GM19328 (cell line): ENCODE results near the gene TOP3A.
"Not testable (repeated sequence)": the region's sequence is repeated elsewhere in the genome, so short reads cannot be mapped to it uniquely, and the experiment has no call there.

Source experiments
- ATAC-seq: cut with Tn5 transposase; IDR thresholded peaks from one replicate; pipeline ENCODE4 v1.9.1; 2021; ENCODE audit warnings: mild to moderate bottlenecking, moderate library complexity; ENCODE audit not compliant: unreplicated experiment

TOP3A gene

DNA sequence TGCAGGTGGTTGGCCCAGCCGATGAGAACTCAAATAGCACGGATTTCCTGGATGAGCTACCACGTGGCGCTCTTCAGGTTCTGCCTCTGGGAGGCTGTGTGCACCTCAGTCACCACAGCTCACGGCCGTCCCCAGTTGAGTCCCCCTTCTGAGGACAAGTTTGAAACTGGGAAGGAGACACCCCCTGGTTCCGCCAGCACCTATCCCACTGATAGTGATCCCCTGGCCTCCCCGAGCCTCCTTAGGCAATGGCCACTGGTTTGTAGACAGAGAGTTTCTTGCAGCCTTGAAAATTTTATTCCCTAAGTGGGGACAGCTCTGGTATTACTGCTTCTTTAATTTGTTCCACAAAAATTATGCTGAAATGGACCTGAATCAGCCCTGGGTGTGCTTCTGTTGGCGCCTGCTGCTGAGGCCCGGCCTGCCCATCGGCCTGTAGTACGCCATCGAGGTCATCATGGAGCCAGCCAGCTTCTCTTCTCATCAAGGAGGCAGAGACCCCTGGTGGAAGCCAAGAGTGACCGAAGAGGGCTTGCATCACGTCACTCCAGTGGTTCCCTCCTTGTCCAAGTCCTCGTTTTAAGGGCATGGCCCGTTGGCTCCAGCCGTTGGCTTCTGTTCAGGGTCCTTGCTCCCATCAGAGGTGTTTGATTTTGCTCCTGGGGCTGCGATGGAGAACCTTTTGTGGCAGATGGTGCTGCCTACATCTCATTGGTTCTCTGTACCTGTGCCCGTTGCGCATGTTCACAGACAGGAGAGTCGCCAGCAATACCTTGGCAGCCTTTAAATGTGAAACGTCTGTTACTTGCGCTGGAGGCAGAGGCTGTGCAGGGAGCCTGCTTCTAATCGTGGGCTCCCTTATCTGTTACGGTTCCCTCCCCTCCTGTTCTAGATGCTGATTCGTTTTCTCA is 9.6 kb upstream of the TOP3A start:
- ATAC-seq: no peak

GRCh38 chr17:18323507-18324139 is 8.8 kb upstream of the TOP3A start:
- ATAC-seq: no peak

GRCh38 chr17:18323007-18323406 is 8.2 kb upstream of the TOP3A start:
- no peak for ATAC-seq

- ATAC-seq: no peak
Observed at GRCh38 chr17:18322522-18322921, 7.7 kb upstream of the TOP3A start.

DNA sequence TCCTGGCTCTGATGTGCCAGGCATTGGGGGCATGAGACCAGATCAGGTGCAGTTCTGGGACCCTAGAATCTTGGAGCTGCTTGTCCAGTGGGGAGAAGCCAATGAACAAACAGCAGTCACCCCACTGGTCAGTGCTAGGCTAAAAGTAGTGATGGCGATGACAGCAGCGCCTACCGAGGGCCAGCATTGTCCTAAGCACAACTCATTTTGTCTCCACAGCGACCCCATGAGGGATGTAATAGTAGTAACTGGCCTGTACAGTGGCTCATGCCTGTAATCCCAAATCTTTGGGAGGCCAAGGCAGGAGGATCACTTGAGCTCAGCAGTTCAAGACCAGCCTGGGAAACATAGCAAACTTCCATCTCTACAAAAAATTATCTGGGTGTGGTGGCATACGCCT is 6.5 kb upstream of the TOP3A start:
- ATAC-seq: no peak

DNA sequence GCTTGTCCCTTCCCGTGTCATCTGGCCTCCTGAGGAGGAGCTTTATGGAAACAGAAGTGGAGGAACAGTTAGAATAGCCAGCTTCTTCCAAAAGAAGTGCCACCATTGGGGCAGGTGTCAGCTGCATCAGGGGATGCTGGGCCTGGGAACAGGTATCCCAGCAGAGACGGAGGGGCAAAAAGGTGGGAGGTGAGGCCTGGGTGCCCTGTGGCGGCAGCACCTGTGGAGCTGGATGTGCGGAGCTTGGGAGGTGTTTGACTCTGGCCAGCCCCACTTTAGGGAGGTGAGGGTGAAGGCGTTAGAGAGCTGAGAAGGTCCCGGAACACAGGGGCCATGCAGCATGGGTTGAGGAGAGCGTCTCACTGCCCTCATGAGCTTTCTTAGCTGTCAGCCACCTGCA is 5.5 kb upstream of the TOP3A start:
- no peak for ATAC-seq

DNA sequence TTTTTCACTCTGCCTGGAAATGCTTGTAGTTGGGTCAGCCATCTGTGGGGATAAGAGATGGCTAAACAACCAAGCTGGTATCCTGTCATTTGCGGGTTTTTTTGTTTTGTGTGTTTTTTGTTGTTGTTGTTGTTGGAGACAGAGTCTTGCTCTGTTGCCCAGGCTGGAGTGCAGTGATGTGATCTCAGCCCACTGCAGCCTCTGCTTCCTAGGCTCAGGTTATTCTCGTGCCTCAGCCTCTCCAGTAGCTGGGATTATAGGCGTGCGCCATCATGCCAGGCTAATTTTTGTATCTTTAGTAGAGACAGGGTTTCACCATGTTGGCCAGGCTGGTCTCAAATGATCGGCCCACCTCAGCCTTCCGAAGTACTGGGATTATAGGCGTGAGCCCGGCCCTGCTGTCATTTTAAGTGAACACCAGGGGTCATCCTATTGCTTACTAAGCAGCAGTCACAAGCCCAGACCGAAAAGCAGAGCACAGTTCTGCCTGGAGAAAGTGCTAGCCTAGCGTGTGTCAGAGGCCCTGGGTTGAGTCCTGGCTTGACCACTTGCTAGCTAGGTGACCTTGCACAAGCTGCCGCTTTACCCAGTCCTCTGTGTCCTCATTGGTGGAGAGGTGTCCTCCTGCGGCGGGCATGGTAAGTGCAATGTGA is 4.9 kb upstream of the TOP3A start:
- ATAC-seq: no peak

DNA sequence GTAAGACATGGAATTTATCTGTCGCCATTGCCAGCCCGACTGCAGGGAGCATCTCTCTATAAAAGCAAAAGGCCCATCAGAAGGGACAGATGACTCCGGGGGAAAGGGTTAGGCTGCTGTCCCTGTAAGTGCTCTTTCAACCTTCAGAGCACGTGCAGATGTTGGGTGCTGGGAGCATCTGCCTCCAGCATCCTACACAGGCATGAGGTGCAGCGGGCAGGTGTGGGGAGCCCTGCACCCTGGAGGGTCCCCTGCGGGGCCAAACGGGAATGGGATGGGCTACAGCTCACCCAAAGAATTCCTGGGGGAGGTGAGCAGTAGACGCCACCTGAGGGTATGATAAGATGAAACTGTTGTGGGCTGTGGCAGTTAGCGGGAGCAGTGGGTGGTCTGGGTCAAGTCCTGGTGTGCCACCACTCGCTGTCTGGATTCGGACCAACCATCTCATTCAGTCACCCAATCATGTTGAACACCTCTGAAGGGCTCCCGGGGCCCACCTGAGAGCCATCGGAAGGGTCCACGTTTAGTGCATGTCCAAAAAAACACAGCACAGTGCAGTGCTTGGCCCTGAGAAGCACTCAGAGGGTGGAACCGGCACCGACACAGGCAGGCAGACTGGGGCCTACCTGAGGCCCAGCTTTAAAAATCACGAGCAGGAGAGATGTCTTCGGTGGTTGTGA is 4.1 kb upstream of the TOP3A start:
- no peak for ATAC-seq

- no peak for ATAC-seq
Observed at GRCh38 chr17:18318117-18318516, 3.3 kb upstream of the TOP3A start.

- ATAC-seq: no peak
Observed at GRCh38 chr17:18315961-18316360, 1.2 kb upstream of the TOP3A start.

GRCh38 chr17:18315562-18315922 is 748 bp upstream of the TOP3A start:
- peak; percentile 3 for ATAC-seq

- ATAC-seq: peak; percentile 20
Observed at GRCh38 chr17:18314059-18314730, 599 bp downstream of the TOP3A start.

GRCh38 chr17:18309202-18309601 is 5.6 kb downstream of the TOP3A start:
- no peak for ATAC-seq

GRCh38 chr17:18303206-18303605 is 11.6 kb downstream of the TOP3A start:
- not testable (repeated sequence) for ATAC-seq

GRCh38 chr17:18300725-18301480 is 13.9 kb downstream of the TOP3A start:
- ATAC-seq: no peak

GRCh38 chr17:18298061-18298460 is 16.7 kb downstream of the TOP3A start:
- not testable (repeated sequence) for ATAC-seq

GRCh38 chr17:18291718-18292540 is 22.9 kb downstream of the TOP3A start:
- ATAC-seq: no peak

- ATAC-seq: no peak
Observed at GRCh38 chr17:18285296-18285695, 29.5 kb downstream of the TOP3A start.

DNA sequence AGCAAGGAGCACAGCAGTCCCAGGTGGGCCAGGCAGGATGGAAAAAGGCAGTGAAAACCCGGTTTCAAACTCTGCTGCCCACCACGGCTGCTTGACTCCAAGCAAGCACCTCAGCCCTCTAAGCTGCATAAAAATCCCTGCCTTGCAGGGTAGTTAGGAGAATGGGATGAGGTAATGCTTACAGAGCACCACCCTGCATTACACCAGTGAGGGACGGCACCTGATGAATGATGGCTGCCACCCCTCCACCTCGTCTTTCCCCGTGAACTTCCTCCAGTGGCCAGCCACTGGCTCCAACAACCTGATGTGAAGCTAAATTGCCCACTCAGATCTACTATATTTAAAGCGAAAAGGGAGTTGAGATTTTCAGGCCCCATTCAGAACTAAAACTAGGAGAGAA is 33.0 kb downstream of the TOP3A start:
- no peak for ATAC-seq
